GM19324 (cell line): ENCODE results near the gene ANKRD29.
"Not testable (repeated sequence)": the region's sequence is repeated elsewhere in the genome, so short reads cannot be mapped to it uniquely, and the experiment has no call there.

Experiments used
- ATAC-seq: cut with Tn5 transposase; IDR thresholded peaks from one replicate; pipeline ENCODE4 v1.9.1; 2021; ENCODE audit warnings: mild to moderate bottlenecking, moderate library complexity; ENCODE audit not compliant: unreplicated experiment, low FRiP score

ANKRD29 gene

GRCh38 chr18:23618862-23619387, 43.8 kb downstream of the ANKRD29 start:
- ATAC-seq, result no peak

- peak; percentile 47 for ATAC-seq
Observed at GRCh38 chr18:23617412-23618014, 45.2 kb downstream of the ANKRD29 start.

GRCh38 chr18:23616258-23616657, 46.5 kb downstream of the ANKRD29 start:
- no peak for ATAC-seq

GRCh38 chr18:23614891-23615290, 47.8 kb downstream of the ANKRD29 start:
- ATAC-seq, result no peak

GRCh38 chr18:23614413-23614812, 48.3 kb downstream of the ANKRD29 start:
- ATAC-seq, result no peak

GRCh38 chr18:23613091-23613475, 49.6 kb downstream of the ANKRD29 start:
- ATAC-seq, result not testable (repeated sequence)

- peak; percentile 44 for ATAC-seq
Observed at GRCh38 chr18:23612434-23613090, 50.1 kb downstream of the ANKRD29 start.

- ATAC-seq, result no peak
Observed at GRCh38 chr18:23609390-23610023, 53.2 kb downstream of the ANKRD29 start.

GRCh38 chr18:23608211-23608610, 54.5 kb downstream of the ANKRD29 start:
- ATAC-seq, result no peak

- no peak for ATAC-seq
Observed at GRCh38 chr18:23605941-23606340, 56.8 kb downstream of the ANKRD29 start.

- ATAC-seq, result no peak
Observed at GRCh38 chr18:23599809-23600208, 62.9 kb downstream of the ANKRD29 start.

GRCh38 chr18:23596183-23596582, 66.5 kb downstream of the ANKRD29 start:
- ATAC-seq, result no peak

- no peak for ATAC-seq
Observed at GRCh38 chr18:23595591-23595990, 67.1 kb downstream of the ANKRD29 start.

GRCh38 chr18:23593720-23594119, 69.0 kb downstream of the ANKRD29 start:
- no peak for ATAC-seq

- no peak for ATAC-seq
Observed at GRCh38 chr18:23592911-23593310, 69.8 kb downstream of the ANKRD29 start.

- ATAC-seq, result no peak
Observed at GRCh38 chr18:23591011-23591410, 71.7 kb downstream of the ANKRD29 start.

GRCh38 chr18:23588836-23589560, 73.7 kb downstream of the ANKRD29 start:
- ATAC-seq, result no peak

GRCh38 chr18:23587220-23587642, 75.5 kb downstream of the ANKRD29 start:
- no peak for ATAC-seq

GRCh38 chr18:23586249-23587196, 76.2 kb downstream of the ANKRD29 start, which contains the start of gene NPC1:
Gene NPC1, minus strand, starts transcription at chr18:23586506. Its CDS starts 163 bp downstream, at chr18:23586343.
- ATAC-seq, result peak; percentile 93

- no peak for ATAC-seq
Observed at GRCh38 chr18:23585897-23586248, 76.8 kb downstream of the ANKRD29 start.
